OCI-LY1 (cell line): ENCODE data around the gene CELA2B.

ENCODE experiments used
- CTCF ChIP-seq: fragments of 200-600 bp; sonication (generic), shearing (Covaris generic); IDR thresholded peaks from 2 replicates; pipeline ENCODE4 v1.5.1; 2017; ENCODE audit warnings: mild to moderate bottlenecking, antibody characterized with exemption, low read length, moderate library complexity, mixed read lengths
- EZH2 ChIP-seq: fragments of 200-600 bp; sonication (generic), shearing (Covaris generic); IDR thresholded peaks from 2 replicates; pipeline ENCODE4 v1.8.0; 2017; ENCODE audit warnings: borderline replicate concordance, mixed run types, mild to moderate bottlenecking, antibody characterized with exemption, low read length, moderate library complexity, mixed read lengths

GRCh38 chr1:15448877-15449462 is 26.9 kb upstream of the CELA2B start:
- no peak for TF ChIP-seq CTCF
- TF ChIP-seq EZH2: no peak
